Right hindlimb (tissue), 1 donor: ENCODE data around the gene SYCE3.

Source experiments
- DNase-seq: peaks from one replicate; pipeline ENCODE4 v3.0.0-alpha.2; 2018

SYCE3 gene

DNA sequence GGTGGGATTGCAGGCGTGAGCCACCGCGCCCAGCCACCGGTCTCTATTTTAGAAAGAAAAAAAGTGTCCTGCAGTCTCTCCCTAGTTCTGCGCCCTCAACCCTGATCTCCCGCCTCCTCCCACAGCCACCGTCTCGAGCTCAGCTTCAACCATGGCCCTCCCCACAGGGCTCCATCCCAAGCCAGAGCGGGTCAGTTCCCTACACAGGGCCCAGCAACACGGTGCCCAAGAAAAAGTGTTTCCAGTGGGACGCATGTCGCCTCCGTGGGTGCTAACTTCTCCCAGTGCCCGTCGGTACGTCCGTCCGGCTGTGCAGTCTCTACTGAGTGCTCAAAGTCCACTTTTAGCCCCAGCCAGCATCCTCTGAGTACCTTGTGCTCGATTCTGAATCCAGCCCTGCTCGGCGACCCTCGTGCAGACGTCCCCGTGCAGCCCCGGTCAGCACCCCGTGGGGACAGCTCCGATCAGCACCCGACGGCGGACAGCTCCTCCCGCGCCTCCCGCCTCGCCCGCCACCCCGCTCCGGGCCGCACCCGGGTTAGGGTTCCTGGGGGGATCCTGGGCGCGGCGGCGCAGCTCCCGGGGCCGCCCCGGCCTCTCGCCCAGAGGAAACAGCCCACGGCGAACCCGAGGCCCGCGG lies 37.2 kb upstream of the SYCE3 start:
- peak; percentile 74 for DNase-seq

DNA sequence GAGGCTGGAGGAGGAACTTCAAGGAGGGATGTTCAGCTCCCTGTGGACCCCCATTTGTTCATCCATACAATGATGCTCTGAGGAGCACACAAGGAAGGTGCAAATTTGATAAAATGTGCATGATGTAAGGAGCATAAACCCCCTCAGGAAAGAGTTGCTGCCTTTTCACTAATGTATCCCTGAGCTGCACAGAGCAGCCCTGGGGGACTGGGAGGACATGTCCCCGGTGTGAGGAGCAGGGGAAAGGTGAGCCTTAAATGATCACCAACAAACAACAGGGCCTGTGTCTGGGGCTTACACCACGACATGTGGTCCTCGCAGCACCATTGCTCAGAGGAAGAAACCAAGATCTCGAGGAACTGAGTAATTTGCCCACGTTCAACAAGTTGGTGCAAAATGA lies 34.4 kb upstream of the SYCE3 start:
- DNase-seq: no peak

DNA sequence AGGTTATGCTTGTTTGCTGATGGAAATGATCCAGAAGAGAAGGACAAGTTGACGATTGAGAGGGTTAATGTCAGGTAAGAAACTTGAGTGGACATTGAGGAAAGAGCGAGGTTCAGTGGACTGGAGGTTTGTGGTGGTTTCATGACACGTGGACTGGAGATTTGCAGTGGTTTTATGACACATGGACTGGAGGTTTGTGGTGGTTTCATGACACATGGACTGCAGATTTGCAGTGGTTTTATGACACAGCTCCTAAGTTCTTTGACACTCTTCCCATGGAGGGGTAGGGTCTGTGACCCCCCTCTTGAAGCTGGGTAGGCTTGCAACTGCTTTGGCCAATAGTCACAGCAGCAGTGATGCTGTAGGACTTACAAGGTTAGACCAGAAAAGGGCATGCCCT lies 32.5 kb upstream of the SYCE3 start:
- DNase-seq: no peak

DNA sequence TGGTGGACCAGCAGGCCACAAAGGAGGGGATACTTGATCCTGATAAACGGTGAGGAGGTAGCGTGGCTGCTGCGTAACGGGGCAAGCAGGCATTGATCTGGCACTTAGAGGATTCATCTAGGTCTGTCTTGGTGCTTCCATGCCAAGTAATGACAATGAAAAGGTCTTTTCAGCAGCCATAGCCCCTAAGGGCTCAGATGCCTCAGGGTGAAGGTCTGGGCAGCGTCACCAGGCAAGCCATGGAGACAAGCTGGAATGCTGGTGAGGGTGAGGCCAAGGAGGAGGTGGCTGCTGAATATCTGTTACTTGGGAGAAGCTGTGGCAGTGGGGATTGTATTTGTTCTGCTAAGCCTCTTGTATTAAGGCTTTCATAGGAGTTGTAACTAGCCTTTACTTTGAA lies 24.7 kb upstream of the SYCE3 start:
- no peak for DNase-seq

DNA sequence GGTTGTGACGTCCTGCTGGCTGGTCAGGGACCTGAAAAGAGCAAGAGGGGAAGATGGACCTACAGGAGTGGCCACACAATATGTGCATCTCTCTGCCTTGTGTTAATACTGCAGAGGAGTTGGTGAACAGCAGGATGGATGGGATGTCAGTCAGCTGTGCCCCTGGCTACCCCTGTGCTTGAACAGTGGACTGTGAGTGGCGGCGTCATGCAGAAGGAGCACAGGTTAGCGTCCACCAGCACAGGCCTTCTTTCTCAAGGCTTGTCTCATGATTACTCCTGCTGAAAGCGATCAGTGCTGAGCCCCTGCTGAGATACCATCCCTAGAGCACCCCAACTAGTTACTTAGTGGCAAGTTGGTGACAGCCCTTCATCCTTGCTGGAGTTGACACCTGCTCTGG lies 23.7 kb upstream of the SYCE3 start:
- no peak for DNase-seq

GRCh38 chr22:50585781-50586180 lies 23.1 kb upstream of the SYCE3 start:
- no peak for DNase-seq

DNA sequence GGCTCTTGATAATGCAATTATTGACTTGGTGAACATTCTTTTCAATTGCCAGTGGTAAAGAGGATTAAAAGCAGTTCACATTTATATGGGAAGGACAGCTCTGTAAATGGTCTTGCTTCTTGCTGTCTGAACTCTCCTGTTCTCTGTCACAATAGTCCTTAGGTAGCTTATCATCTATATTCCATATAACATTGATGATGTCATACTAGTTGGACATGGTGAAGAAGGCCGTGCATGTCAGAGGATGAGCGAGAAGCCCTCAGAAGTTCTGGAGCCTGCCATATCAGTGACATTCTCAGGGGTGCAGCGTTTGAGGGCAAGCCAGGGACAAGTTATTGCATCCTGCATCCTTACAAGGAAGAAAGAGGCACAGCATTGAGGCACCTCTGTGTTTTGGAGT lies 22.5 kb upstream of the SYCE3 start:
- no peak for DNase-seq

- no peak for DNase-seq
Measured at GRCh38 chr22:50584106-50585096, 21.7 kb upstream of the SYCE3 start.

DNA sequence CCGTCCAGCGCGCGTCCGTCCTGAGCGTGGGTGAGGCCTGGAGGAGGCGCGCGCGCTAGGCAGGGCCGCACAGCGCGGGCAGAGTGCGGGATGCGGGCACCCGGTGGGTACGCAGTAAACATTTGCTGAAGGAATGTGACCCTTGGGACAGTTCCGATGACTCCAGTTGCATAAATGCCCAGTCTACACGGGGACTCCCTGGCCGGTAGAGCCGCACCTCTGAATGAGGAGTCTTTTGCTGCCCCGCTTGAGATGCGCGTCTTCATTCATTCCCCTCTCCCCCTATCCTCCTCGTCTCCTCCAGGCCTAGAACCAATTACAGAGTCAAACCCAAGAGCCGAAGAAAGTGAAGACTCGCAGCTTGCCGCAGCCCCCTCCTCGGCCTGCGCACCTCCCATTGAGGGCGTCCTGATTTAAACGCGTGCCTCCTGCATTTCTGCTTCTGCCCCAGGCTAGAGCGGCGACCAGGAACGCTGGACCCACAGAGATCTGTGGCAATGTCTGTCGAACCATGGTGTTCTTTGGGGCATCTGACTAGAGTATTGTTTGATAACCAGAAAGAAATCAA lies 20.7 kb upstream of the SYCE3 start:
- no peak for DNase-seq

GRCh38 chr22:50582493-50583293 lies 20.0 kb upstream of the SYCE3 start, which contains the start of gene CHKB:
TSS of gene CHKB (minus strand) at chr22:50582849. CDS start at chr22:50582781, 68 bp downstream.
- peak; percentile 99 for DNase-seq

DNA sequence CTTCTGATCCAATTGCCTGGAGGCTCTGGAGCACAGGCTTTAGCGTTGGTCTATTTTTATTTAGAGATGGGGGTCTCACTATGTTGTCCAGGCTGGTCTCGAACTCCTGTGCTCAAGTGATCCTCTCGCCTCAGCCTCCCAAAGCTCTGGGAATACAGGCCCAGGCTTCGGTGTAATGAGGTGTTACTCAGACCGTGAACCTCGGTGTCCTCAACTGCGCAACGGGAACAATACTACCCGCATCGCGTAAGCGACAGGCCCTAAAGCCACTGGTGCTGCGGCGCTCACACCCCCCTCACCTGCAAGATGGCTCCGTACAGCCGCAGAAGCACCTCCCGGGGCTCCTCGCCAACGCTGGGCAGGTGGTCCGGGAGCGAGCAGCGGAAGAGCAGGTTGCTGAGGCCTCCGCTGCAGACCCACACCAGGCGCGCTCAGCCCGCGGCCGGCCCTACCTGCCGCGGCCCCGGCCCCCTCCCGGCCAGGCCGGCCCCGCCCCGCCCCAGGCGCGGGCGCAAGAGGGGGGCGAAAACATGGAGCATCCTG lies 19.3 kb upstream of the SYCE3 start:
- DNase-seq: no peak

- DNase-seq: no peak
Measured at GRCh38 chr22:50581031-50581949, 18.6 kb upstream of the SYCE3 start.

- no peak for DNase-seq
Measured at GRCh38 chr22:50579752-50580151, 17.0 kb upstream of the SYCE3 start.

GRCh38 chr22:50578776-50579310 lies 16.1 kb upstream of the SYCE3 start:
- no peak for DNase-seq

- no peak for DNase-seq
Measured at GRCh38 chr22:50577987-50578775, 15.5 kb upstream of the SYCE3 start, which contains the start of gene CPT1B. TSS of gene CPT1B (minus strand) at chr22:50578427. CDS start at chr22:50577915, 512 bp downstream.

DNA sequence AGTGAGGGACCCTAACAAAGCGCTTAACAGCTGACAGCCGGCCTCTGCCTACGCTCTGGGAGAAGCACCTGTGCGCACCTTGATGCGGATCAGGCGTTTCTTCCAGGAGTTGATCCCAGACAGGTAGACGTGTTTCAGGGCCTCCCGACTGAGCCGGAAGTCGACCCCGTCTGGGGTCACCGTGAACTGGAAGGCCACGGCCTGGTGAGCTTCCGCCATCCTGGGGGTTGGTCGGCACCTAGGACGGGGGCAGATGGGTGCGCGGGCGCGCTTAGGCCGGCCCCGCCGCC lies 14.9 kb upstream of the SYCE3 start:
- DNase-seq: no peak

DNA sequence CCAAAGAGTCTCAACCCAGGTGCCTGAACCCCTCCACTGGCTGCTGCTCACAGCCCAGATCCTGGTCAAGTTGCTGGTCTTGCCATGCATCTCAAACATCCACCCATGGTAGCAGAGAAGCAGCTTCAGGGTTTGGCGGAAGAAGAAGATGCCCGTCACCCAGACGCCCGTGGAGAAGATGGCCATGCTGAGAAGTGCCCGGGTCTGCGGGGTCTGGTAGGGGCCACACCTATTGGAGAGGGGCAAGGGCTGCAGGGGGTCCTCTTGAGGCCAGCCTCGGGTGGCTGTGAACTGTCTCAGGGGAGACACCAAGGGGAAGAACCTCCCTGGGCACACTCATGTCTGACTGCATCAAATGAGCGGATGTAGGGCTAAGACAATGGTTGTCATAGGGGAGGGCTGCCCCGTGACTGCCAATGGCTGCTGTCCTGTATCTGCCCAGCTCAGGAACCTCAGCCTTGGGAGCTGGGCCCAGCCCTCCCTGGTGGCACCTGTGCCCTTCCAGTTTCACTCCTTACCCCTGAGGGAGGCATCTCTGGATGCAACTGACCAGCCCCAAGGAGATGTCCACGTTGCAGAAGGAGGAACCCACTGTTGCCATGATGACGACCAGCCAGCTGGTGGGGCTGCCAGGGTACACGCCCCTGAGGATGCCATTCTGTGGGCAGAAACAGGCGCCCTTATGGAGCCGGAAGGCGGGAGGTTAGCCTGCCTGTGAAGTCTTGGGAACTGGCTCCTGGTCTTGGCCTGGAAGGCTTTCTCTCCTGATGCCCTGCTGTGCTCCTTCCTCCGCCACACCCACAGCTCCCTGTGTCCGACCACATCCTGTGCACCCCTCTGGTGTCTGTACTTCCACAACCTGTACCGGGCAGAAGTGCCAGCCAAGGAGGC lies 14.3 kb upstream of the SYCE3 start:
- DNase-seq: no peak

DNA sequence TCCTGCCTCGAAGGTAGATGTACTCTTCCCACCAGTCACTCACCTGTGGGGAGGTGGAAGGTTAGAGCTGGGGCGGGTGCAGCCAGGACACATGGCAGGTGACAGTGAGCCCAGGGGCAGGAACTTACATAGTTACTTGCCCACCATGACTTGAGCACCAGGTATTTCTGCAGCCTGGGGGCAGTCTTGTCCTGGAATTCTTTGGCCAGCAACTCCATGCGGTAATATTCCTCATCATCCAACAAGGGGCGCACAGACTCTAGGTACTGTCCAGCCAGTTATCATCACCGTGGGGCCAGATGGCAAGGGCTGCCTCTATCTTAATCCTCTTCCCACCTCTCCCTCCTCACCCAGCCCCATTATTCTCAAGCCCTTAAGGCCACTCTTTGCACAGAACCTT lies 13.4 kb upstream of the SYCE3 start:
- no peak for DNase-seq

DNA sequence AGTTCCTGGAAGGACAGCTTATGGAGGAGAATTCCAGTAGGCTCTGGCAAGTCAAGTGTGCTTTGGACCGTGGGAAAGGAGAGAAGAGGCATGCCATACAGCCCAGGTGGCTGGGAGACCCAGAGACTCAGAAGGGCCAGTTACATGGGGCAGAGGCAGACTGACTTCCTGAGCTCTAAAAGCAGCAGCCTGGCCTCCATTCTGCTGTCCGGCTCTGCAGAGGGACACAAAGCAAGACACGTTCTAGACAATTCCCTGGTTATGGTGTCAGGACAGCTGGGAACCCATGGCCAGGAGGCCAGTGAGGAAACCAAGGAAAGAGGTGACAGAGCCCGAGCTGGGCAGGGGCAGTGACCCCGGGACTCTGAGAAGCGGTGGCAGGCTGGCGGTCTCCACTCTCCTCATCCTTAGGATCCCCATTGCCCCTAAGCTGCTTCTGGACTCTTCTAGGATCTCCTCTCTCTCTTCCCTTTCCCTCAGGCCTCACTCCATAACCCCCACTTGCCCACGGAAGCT lies 12.8 kb upstream of the SYCE3 start:
- no peak for DNase-seq
